ENCODE results near the gene RANGAP1.

- TF ChIP-seq CTCF (optimal IDR thresholded peaks at IDR 0.05 in 1 of 3, IDR thresholded peaks at IDR 0.05 in 1 of 3, conservative IDR thresholded peaks at IDR 0.05 in 1 of 3; ENCODE audit: extremely low read depth in 1 of 3, insufficient read depth in 2 of 3, low read length in 3 of 3) (peak; percentile 30 to 86 (median 74)), EZH2 (IDR thresholded peaks at IDR 0.05; ENCODE audit: low read length) (no peak)
Observed at GRCh38 chr22:41237707-41238569, 48.0 kb downstream of the RANGAP1 start.
